ENCODE data around the gene CX3CR1.

- TF ChIP-seq CTCF (IDR thresholded peaks at IDR 0.05) (no peak), POLR2AphosphoS5 (IDR thresholded peaks at IDR 0.05) (no peak), POLR2A (IDR thresholded peaks at IDR 0.05) (no peak), EP300 (IDR thresholded peaks at IDR 0.05) (no peak)
These were observed 19.4 kb upstream of the CX3CR1 start for GRCh38 chr3:39299279-39299678.
